H1 (cell line): Measurements from ENCODE around the gene TIMP1. TPM values are rescaled to one million over a fixed set of nuclear protein-coding genes. Genes with fewer than 3 reads are reported as not detected.

ENCODE experiments used
- CTCF ChIA-PET: fragments of 300-600 bp; sonication (Branson Sonifier 250); formaldehyde crosslinking; loops from one replicate; lab custom pipeline; 2021; ENCODE audit not compliant: partially characterized antibody; lab: Charles Lee
- POLR2A ChIA-PET: fragments of 300-600 bp; sonication (Branson Sonifier 250); formaldehyde crosslinking; loops from one replicate; lab custom pipeline; 2021; ENCODE audit warnings: inconsistent platforms; ENCODE audit not compliant: partially characterized antibody; lab: Charles Lee
- DNase-seq, 2 experiments: peaks; one replicate each; pipeline versions ENCODE4 v3.0.0 to v3.0.0-alpha.2; 2010 to 2022; ENCODE audit warnings: low spot score in 2 of 2, low read depth in 1 of 2, mixed read lengths in 1 of 2
- FAIRE-seq: peaks from 2 replicates; lab custom pipeline; 2011; peaks lifted over from hg19 to GRCh38; lab: Jason Lieb, UNC
- H2AFZ ChIP-seq: 2 replicates; pipeline ENCODE4 v1.8.1; 2012; ENCODE audit warnings: low read length, inconsistent platforms
- H2AK5ac ChIP-seq: 2 replicates; pipeline ENCODE4 v1.6.1; 2013; ENCODE audit warnings: low read depth, low read length
- H2BK120ac ChIP-seq: replicated peaks from 2 replicates; pipeline ENCODE3; 2013; ENCODE audit warnings: low read depth, low read length, inconsistent platforms
- H2BK12ac ChIP-seq: 2 replicates; pipeline ENCODE4 v1.6.1; 2013; ENCODE audit warnings: low read depth, low read length
- H2BK15ac ChIP-seq: 2 replicates; pipeline ENCODE4 v1.6.1; 2013; ENCODE audit warnings: low read length
- H2BK20ac ChIP-seq: 2 replicates; pipeline ENCODE4 v1.6.1; 2013; ENCODE audit warnings: low read length
- H2BK5ac ChIP-seq: 2 replicates; pipeline ENCODE4 v1.6.1; 2013; ENCODE audit warnings: low read depth, low read length
- H3K14ac ChIP-seq: 2 replicates; pipeline ENCODE4 v1.6.1; 2013; ENCODE audit warnings: inconsistent platforms; ENCODE audit not compliant: insufficient read length
- H3K18ac ChIP-seq: 2 replicates; pipeline ENCODE4 v1.6.1; 2013; ENCODE audit warnings: low read length; ENCODE audit errors: extremely low read depth
- H3K23ac ChIP-seq: 2 replicates; pipeline ENCODE4 v1.6.1; 2013; ENCODE audit warnings: inconsistent platforms; ENCODE audit not compliant: insufficient read length
- H3K23me2 ChIP-seq: 2 replicates; pipeline ENCODE4 v1.6.1; 2013; ENCODE audit warnings: low read depth, low read length
- H3K27ac ChIP-seq: 2 replicates; pipeline ENCODE4 v1.6.1; 2011; ENCODE audit warnings: low read depth, low read length, inconsistent platforms
- H3K27me3 ChIP-seq, 4 experiments: replicated peaks in 1 of 4; 1 replicate in 1 of 4; 2 replicates in 3 of 4; pipeline versions ENCODE4 v1.6.1 to v1.8.1; 2011 to 2013; ENCODE audit warnings: low read length in 3 of 4, mild to moderate bottlenecking in 3 of 4, inconsistent platforms in 2 of 4, mixed read lengths in 2 of 4, moderate library complexity in 1 of 4; ENCODE audit not compliant: control insufficient read depth in 3 of 4, insufficient read depth in 3 of 4; ENCODE audit errors: extremely low read depth in 1 of 4
- H3K36me3 ChIP-seq, 4 experiments: 2 replicates each; pipeline versions ENCODE4 v1.6.1 to v1.8.1; 2011 to 2013; ENCODE audit warnings: mild to moderate bottlenecking in 4 of 4, low read length in 3 of 4, moderate library complexity in 2 of 4, control low read depth in 1 of 4, inconsistent platforms in 1 of 4; ENCODE audit not compliant: insufficient read depth in 4 of 4, control insufficient read depth in 2 of 4
- H3K4ac ChIP-seq: replicated peaks from 2 replicates; pipeline ENCODE3; 2013; ENCODE audit warnings: low read length, low read depth, mixed read lengths, inconsistent platforms; ENCODE audit not compliant: insufficient read length
- H3K4me1 ChIP-seq, 4 experiments: replicated peaks in 1 of 4; 1 replicate in 1 of 4; 2 replicates in 3 of 4; pipeline versions ENCODE4 v1.6.1 to v1.8.1; 2011 to 2013; ENCODE audit warnings: low read length in 3 of 4, inconsistent platforms in 2 of 4, mixed read lengths in 1 of 4; ENCODE audit not compliant: insufficient read depth in 4 of 4, control insufficient read depth in 3 of 4
- H3K4me2 ChIP-seq, 2 experiments: 2 replicates each; pipeline versions ENCODE4 v1.6.1 to v1.8.1; 2011 to 2013; ENCODE audit warnings: low read depth in 2 of 2, low read length in 2 of 2, control low read depth in 1 of 2, inconsistent platforms in 1 of 2, mild to moderate bottlenecking in 1 of 2; ENCODE audit not compliant: insufficient read depth in 1 of 2
- H3K4me3 ChIP-seq, 4 experiments: fragments of 200-600, 300-600 bp in 1 of 4; sonication (generic), shearing (Covaris generic), sonication (Bioruptor Twin) in 1 of 4; 2 replicates each; pipeline versions ENCODE4 v1.5.1 to v1.8.1; 2011 to 2016; ENCODE audit warnings: low read length in 4 of 4, low read depth in 3 of 4, control low read depth in 2 of 4, inconsistent platforms in 2 of 4, mild to moderate bottlenecking in 2 of 4, mixed read lengths in 1 of 4, moderate library complexity in 1 of 4; ENCODE audit not compliant: insufficient read depth in 2 of 4; ENCODE audit errors: extremely low read depth in 1 of 4
- H3K56ac ChIP-seq: replicated peaks from 2 replicates; pipeline ENCODE3; 2013; ENCODE audit warnings: low read depth, mild to moderate bottlenecking, mixed read lengths, low read length, inconsistent platforms; ENCODE audit not compliant: insufficient read length
- H3K79me1 ChIP-seq: 2 replicates; pipeline ENCODE4 v1.6.1; 2013; ENCODE audit warnings: low read depth, low read length, control low read depth
- H3K79me2 ChIP-seq, 2 experiments: 2 replicates each; pipeline versions ENCODE4 v1.6.1 to v1.8.1; 2012 to 2013; ENCODE audit warnings: low read length in 2 of 2, mild to moderate bottlenecking in 2 of 2, inconsistent platforms in 1 of 2; ENCODE audit not compliant: insufficient read depth in 2 of 2, control insufficient read depth in 1 of 2
- H3K9ac ChIP-seq, 4 experiments: replicated peaks in 1 of 4; 1 replicate in 1 of 4; 2 replicates in 3 of 4; pipeline versions ENCODE4 v1.6.1 to v1.8.1; 2011 to 2013; ENCODE audit warnings: low read depth in 3 of 4, low read length in 3 of 4, control low read depth in 2 of 4, mild to moderate bottlenecking in 2 of 4, moderate library complexity in 2 of 4, inconsistent platforms in 1 of 4; ENCODE audit errors: extremely low read depth in 1 of 4
- H3K9me3 ChIP-seq, 2 experiments: 2 replicates each; pipeline versions ENCODE4 v1.6.1 to v1.8.1; 2012 to 2013; ENCODE audit warnings: mild to moderate bottlenecking in 2 of 2, moderate library complexity in 2 of 2, control low read depth in 1 of 2, inconsistent platforms in 1 of 2, low read depth in 1 of 2, low read length in 1 of 2, mixed read lengths in 1 of 2; ENCODE audit not compliant: insufficient read depth in 2 of 2
- H4K20me1 ChIP-seq, 2 experiments: replicated peaks in 1 of 2; 2 replicates each; pipeline versions ENCODE3 to v1.8.1; 2011 to 2013; ENCODE audit warnings: inconsistent platforms in 2 of 2, low read length in 2 of 2, mild to moderate bottlenecking in 1 of 2; ENCODE audit not compliant: insufficient read depth in 2 of 2, control insufficient read depth in 1 of 2
- H4K5ac ChIP-seq: 2 replicates; pipeline ENCODE4 v1.6.1; 2013; ENCODE audit warnings: low read length, low read depth, mixed read lengths, inconsistent platforms; ENCODE audit not compliant: insufficient read length
- H4K8ac ChIP-seq: 2 replicates; pipeline ENCODE4 v1.8.0; 2013; ENCODE audit warnings: mild to moderate bottlenecking, moderate library complexity, low read length, inconsistent platforms; ENCODE audit not compliant: insufficient read depth; ENCODE audit errors: extremely low read depth
- H4K91ac ChIP-seq: replicated peaks from 2 replicates; pipeline ENCODE3; 2013; ENCODE audit warnings: low read length, mixed read lengths, inconsistent platforms; ENCODE audit not compliant: insufficient read length
- ASH2L ChIP-seq: fragments of 200-600, 300-600 bp; sonication (generic); IDR thresholded peaks from one replicate; pipeline ENCODE4 v1.7.1; 2017; ENCODE audit warnings: low read length
- CREB1 ChIP-seq: IDR thresholded peaks from 2 replicates; pipeline ENCODE4 v1.6.1; 2012; ENCODE audit warnings: inconsistent platforms
- KDM4A ChIP-seq: IDR thresholded peaks from one replicate; pipeline ENCODE4 v1.7.1; 2012; ENCODE audit warnings: low read depth, mild to moderate bottlenecking, moderate library complexity, low read length, inconsistent platforms; ENCODE audit not compliant: severe bottlenecking
- POLR2A ChIP-seq, 2 experiments: IDR thresholded peaks; 1 replicate in 1 of 2; 2 replicates in 1 of 2; pipeline ENCODE4 v1.6.1; 2011; ENCODE audit warnings: low read depth in 2 of 2, low read length in 2 of 2, mild to moderate bottlenecking in 2 of 2; ENCODE audit errors: control extremely low read depth in 1 of 2
- SP2 ChIP-seq: IDR thresholded peaks from 2 replicates; pipeline ENCODE4 v1.6.1; 2012; ENCODE audit warnings: mild to moderate bottlenecking, low read length, inconsistent platforms
- WGBS, 2 experiments: shearing (Covaris generic) in 1 of 2; methylation state at CpG; one replicate each; pipeline versions ENCODE4 v1.1.6 to v1.1.7; 2013 to 2015; ENCODE audit warnings: low lambda C conversion rate in 2 of 2, mixed read lengths in 2 of 2, inconsistent platforms in 1 of 2, low coverage in 1 of 2, missing lambda C conversion rate in 1 of 2; ENCODE audit not compliant: insufficient replicate concordance in 2 of 2, insufficient coverage in 1 of 2, insufficient read length in 1 of 2; ENCODE audit errors: extremely low coverage in 1 of 2, missing lambda C conversion rate in 1 of 2; 5-methylcytosine and 5-hydroxymethylcytosine counted together
- long read RNA-seq, 2 experiments: library from RNA in 1 of 2; library from capped mRNA in 1 of 2; stranded (forward); transcript quantifications; one replicate each; pipeline ENCODE4 v2.0.0, GENCODE V29; 2021; ENCODE audit warnings: inconsistent platforms in 1 of 2
- polyA minus RNA-seq, 3 experiments: library from RNA; depleted of rRNA, polyadenylated mRNA; stranded (reverse); fragments of >200 nt; gene quantifications; 1 replicate in 2 of 3; 2 replicates in 1 of 3; pipeline ENCODE4 v1.2.3, GENCODE V29; 2011
- polyA plus RNA-seq, 7 experiments: library from polyadenylated mRNA; depleted of rRNA in 3 of 7; stranded (reverse) in 5 of 7; unstranded in 2 of 7; fragments of >200 nt in 5 of 7; fragments of 200-250 nt in 2 of 7; gene quantifications; 1 replicate in 5 of 7; 2 replicates in 1 of 7; 4 replicates in 1 of 7; pipeline versions ENCODE4 v1.2.1 to v1.2.3, GENCODE V29; 2011 to 2013; ENCODE audit warnings: missing spikeins in 2 of 7, mixed read lengths in 2 of 7
- total RNA-seq: library from RNA; stranded (reverse); fragmentation: NEBNext Ultra II Directional; extraction: Animal tissue kit (Norgen Biotek cat#: 25700); gene quantifications from 2 replicates; pipeline ENCODE4 v1.2.1, GENCODE V29; 2021

The TIMP1 gene
- total RNA-seq, result 58.6 and 62.5 TPM in 2 replicates
- polyA plus RNA-seq (2011; rRNA removed), result 142 and 150 TPM in 2 replicates
- 69.7 TPM for polyA plus RNA-seq (2011; cell fraction: cytosol; rRNA removed)
- 88.2 TPM for polyA plus RNA-seq (2011; cell fraction: nucleus; rRNA removed)
- polyA plus RNA-seq (2012, experiment 1 of 2), result 81.9 to 101 TPM (median 98.2 TPM) in 4 replicates
- polyA plus RNA-seq (2012, experiment 2 of 2), result 154 TPM
- polyA plus RNA-seq (2013, experiment 1 of 2), result 90.2 TPM
- 106 TPM for polyA plus RNA-seq (2013, experiment 2 of 2)
- polyA minus RNA-seq (2011; rRNA and poly(A)+ RNA removed), result 93.8 and 111 TPM in 2 replicates
- 64.3 TPM for polyA minus RNA-seq (2011; cell fraction: cytosol; rRNA and poly(A)+ RNA removed)
- polyA minus RNA-seq (2011; cell fraction: nucleus; rRNA and poly(A)+ RNA removed), result 34.6 TPM
- long read RNA-seq, experiment 1, transcript TIMP1-201 (6 exons, 892 nt), result major isoform, 61 of 85 reads
- long read RNA-seq, experiment 1, partial matches to known transcripts, result 16 of 85 reads
- long read RNA-seq, experiment 1, other reads (novel, unspliced or antisense), result 3 of 85 reads
- long read RNA-seq, experiment 2, transcript TIMP1-201 (6 exons, 892 nt), result major isoform, 114 of 114 reads
- long read RNA-seq, experiment 2, partial matches to known transcripts, result 0 of 114 reads
- long read RNA-seq, experiment 2, other reads (novel, unspliced or antisense), result 0 of 114 reads

DNA sequence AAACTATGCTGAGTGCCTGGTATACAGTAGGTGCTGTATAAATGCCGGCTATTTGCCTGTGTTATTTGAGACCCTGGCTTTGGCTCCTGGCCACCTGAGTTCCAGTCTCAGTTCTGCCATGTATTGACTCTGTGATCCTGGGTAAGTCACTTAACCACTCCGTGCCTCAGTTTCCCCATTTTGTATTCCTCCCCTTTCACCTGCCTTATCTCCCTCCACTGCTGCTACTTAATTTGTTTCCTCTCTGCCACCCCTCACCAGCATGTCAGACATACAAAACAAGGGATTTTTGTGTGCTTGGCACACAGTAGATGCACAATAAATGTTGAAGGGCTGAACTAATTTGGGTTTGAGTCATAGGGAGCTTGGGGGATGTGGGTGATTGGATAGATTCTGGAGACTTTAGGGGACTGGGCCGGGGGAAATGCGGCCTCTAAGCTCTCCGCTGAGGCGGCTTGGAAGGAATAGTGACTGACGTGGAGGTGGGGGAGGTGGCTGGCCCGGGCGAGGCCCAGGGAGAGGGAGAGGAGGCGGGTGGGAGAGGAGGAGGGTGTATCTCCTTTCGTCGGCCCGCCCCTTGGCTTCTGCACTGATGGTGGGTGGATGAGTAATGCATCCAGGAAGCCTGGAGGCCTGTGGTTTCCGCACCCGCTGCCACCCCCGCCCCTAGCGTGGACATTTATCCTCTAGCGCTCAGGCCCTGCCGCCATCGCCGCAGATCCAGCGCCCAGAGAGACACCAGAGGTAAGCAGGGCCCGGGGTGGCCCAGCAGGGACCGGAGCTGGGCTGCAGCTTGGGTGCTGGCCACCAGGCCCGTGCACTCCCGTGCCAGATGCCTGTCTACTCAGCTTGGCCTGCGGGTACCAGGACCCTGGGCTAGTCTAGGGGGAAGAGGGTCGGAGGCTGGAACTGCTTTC, at the start of gene TIMP1:
TSS of gene TIMP1 (plus strand) at position 706 of the 917 bp plus-strand sequence. CDS start 980 bp downstream, outside the sequence.
- POLR2A ChIA-PET, result interaction anchor here (0.5 to 1.8 kb wide), 12 partner anchors 8 to 174 kb away, joined by 3 to 9 read pairs (median 4); no protein-coding TSS in a partner anchor
- H4K20me1 ChIP-seq, result no peaks in the 10 kb centered on the region
- DNase-seq, result peak in 1 of 2 experiments; percentile 70
- no peak within 1 kb of the TSS for H2AK5ac ChIP-seq
- no peak within 1 kb of the TSS for H4K5ac ChIP-seq
- H3K18ac ChIP-seq, result peak within 1 kb of the TSS; percentile 32
- no peak within 1 kb of the TSS for H3K23ac ChIP-seq
- 0 out of 2 replicates have a peak within 1 kb of the TSS, but pooled peaks have one; percentile 32 for H2BK20ac ChIP-seq
- no peaks in the 10 kb centered on the region; the same call in 1 of the 2 replicates for H3K23me2 ChIP-seq
- no peak within 1 kb of the TSS for H4K8ac ChIP-seq
- peak within 1 kb of the TSS; percentile 43 for H2BK120ac ChIP-seq
- no peaks in the 10 kb centered on the region; a peak in 1 of 8 replicates for H3K36me3 ChIP-seq
- H3K4me3 ChIP-seq, result peak within 1 kb of the TSS; percentile 45 to 66 (median 48)
- no peak within 1 kb of the TSS; the same call in 1 of the 2 replicates for H2BK5ac ChIP-seq
- peak within 1 kb of the TSS in 3 of 4 experiments; percentile 20 to 48 (median 43); a peak in 5 of 7 replicates for H3K9ac ChIP-seq
- H3K4me1 ChIP-seq, result peaks cover 0 to 7% (median 3%) of the 10 kb centered on the region in 4 experiments; a peak in 3 of 7 replicates
- no peak within 1 kb of the TSS for H3K14ac ChIP-seq
- H3K79me1 ChIP-seq, result no peaks in the 10 kb centered on the region
- no peaks in the 10 kb centered on the region for H3K27me3 ChIP-seq
- no peaks in the 10 kb centered on the region for H3K79me2 ChIP-seq
- CTCF ChIA-PET, result interaction anchor here (0.6 to 2.5 kb wide), 9 partner anchors 8 to 437 kb away, joined by 3 to 12 read pairs (median 4); partner anchors contain the start of gene RBM10
- H2BK12ac ChIP-seq, result 0 out of 2 replicates have a peak within 1 kb of the TSS, but pooled peaks have one; percentile 27
- H3K56ac ChIP-seq, result no peak within 1 kb of the TSS
- peak; percentile 50 for FAIRE-seq
- peak within 1 kb of the TSS; percentile 66 to 67 for H3K4me2 ChIP-seq
- no peaks in the 10 kb centered on the region for H3K9me3 ChIP-seq
- no peak within 1 kb of the TSS for H3K27ac ChIP-seq
- H2BK15ac ChIP-seq, result no peak within 1 kb of the TSS
- TF ChIP-seq CREB1, result 0 out of 2 replicates have a peak, but pooled peaks have one; percentile 42
- peak; percentile 35 for TF ChIP-seq KDM4A
- peak in 1 of 2 experiments; percentile 37; a peak in 1 of 3 replicates for TF ChIP-seq POLR2A (IDR thresholded peaks at IDR 0.05; ENCODE audit: control extremely low read depth in 1 of 2, low read depth in 2 of 2, low read length in 2 of 2)
- peak; percentile 31 for TF ChIP-seq ASH2L
- TF ChIP-seq SP2, result no peak
- no peak within 1 kb of the TSS for H3K4ac ChIP-seq
- WGBS, 2 experiments, result 8% methylated on average over 15 of the region's 28 CpGs; no CpG with 5 or more reads in 1 of the 2 experiments
- no peak within 1 kb of the TSS for H2AFZ ChIP-seq
- H4K91ac ChIP-seq, result no peak within 1 kb of the TSS
